H1 (cell line): ENCODE measurements around the gene FKBP2. TPM values are rescaled to one million over a fixed set of nuclear protein-coding genes. Genes with fewer than 3 reads are reported as not detected.

Source experiments
- CTCF ChIA-PET: fragments of 300-600 bp; sonication (Branson Sonifier 250); formaldehyde crosslinking; loops from one replicate; lab custom pipeline; 2021; ENCODE audit not compliant: partially characterized antibody; lab: Charles Lee
- POLR2A ChIA-PET: fragments of 300-600 bp; sonication (Branson Sonifier 250); formaldehyde crosslinking; loops from one replicate; lab custom pipeline; 2021; ENCODE audit warnings: inconsistent platforms; ENCODE audit not compliant: partially characterized antibody; lab: Charles Lee
- DNase-seq, 2 experiments: peaks; one replicate each; pipeline versions ENCODE4 v3.0.0 to v3.0.0-alpha.2; 2010 to 2022; ENCODE audit warnings: low spot score in 2 of 2, low read depth in 1 of 2, mixed read lengths in 1 of 2
- FAIRE-seq: peaks from 2 replicates; lab custom pipeline; 2011; peaks lifted over from hg19 to GRCh38; lab: Jason Lieb, UNC
- H2AFZ ChIP-seq: 2 replicates; pipeline ENCODE4 v1.8.1; 2012; ENCODE audit warnings: low read length, inconsistent platforms
- H2AK5ac ChIP-seq: 2 replicates; pipeline ENCODE4 v1.6.1; 2013; ENCODE audit warnings: low read depth, low read length
- H2BK120ac ChIP-seq: replicated peaks from 2 replicates; pipeline ENCODE3; 2013; ENCODE audit warnings: low read depth, low read length, inconsistent platforms
- H2BK12ac ChIP-seq: 2 replicates; pipeline ENCODE4 v1.6.1; 2013; ENCODE audit warnings: low read depth, low read length
- H2BK15ac ChIP-seq: 2 replicates; pipeline ENCODE4 v1.6.1; 2013; ENCODE audit warnings: low read length
- H2BK20ac ChIP-seq: 2 replicates; pipeline ENCODE4 v1.6.1; 2013; ENCODE audit warnings: low read length
- H2BK5ac ChIP-seq: 2 replicates; pipeline ENCODE4 v1.6.1; 2013; ENCODE audit warnings: low read depth, low read length
- H3K14ac ChIP-seq: 2 replicates; pipeline ENCODE4 v1.6.1; 2013; ENCODE audit warnings: inconsistent platforms; ENCODE audit not compliant: insufficient read length
- H3K18ac ChIP-seq: 2 replicates; pipeline ENCODE4 v1.6.1; 2013; ENCODE audit warnings: low read length; ENCODE audit errors: extremely low read depth
- H3K23ac ChIP-seq: 2 replicates; pipeline ENCODE4 v1.6.1; 2013; ENCODE audit warnings: inconsistent platforms; ENCODE audit not compliant: insufficient read length
- H3K23me2 ChIP-seq: 2 replicates; pipeline ENCODE4 v1.6.1; 2013; ENCODE audit warnings: low read depth, low read length
- H3K27ac ChIP-seq: 2 replicates; pipeline ENCODE4 v1.6.1; 2011; ENCODE audit warnings: low read depth, low read length, inconsistent platforms
- H3K27me3 ChIP-seq, 4 experiments: replicated peaks in 1 of 4; 1 replicate in 1 of 4; 2 replicates in 3 of 4; pipeline versions ENCODE4 v1.6.1 to v1.8.1; 2011 to 2013; ENCODE audit warnings: low read length in 3 of 4, mild to moderate bottlenecking in 3 of 4, inconsistent platforms in 2 of 4, mixed read lengths in 2 of 4, moderate library complexity in 1 of 4; ENCODE audit not compliant: control insufficient read depth in 3 of 4, insufficient read depth in 3 of 4; ENCODE audit errors: extremely low read depth in 1 of 4
- H3K36me3 ChIP-seq, 4 experiments: 2 replicates each; pipeline versions ENCODE4 v1.6.1 to v1.8.1; 2011 to 2013; ENCODE audit warnings: mild to moderate bottlenecking in 4 of 4, low read length in 3 of 4, moderate library complexity in 2 of 4, control low read depth in 1 of 4, inconsistent platforms in 1 of 4; ENCODE audit not compliant: insufficient read depth in 4 of 4, control insufficient read depth in 2 of 4
- H3K4ac ChIP-seq: replicated peaks from 2 replicates; pipeline ENCODE3; 2013; ENCODE audit warnings: low read length, low read depth, mixed read lengths, inconsistent platforms; ENCODE audit not compliant: insufficient read length
- H3K4me1 ChIP-seq, 4 experiments: replicated peaks in 1 of 4; 1 replicate in 1 of 4; 2 replicates in 3 of 4; pipeline versions ENCODE4 v1.6.1 to v1.8.1; 2011 to 2013; ENCODE audit warnings: low read length in 3 of 4, inconsistent platforms in 2 of 4, mixed read lengths in 1 of 4; ENCODE audit not compliant: insufficient read depth in 4 of 4, control insufficient read depth in 3 of 4
- H3K4me2 ChIP-seq, 2 experiments: 2 replicates each; pipeline versions ENCODE4 v1.6.1 to v1.8.1; 2011 to 2013; ENCODE audit warnings: low read depth in 2 of 2, low read length in 2 of 2, control low read depth in 1 of 2, inconsistent platforms in 1 of 2, mild to moderate bottlenecking in 1 of 2; ENCODE audit not compliant: insufficient read depth in 1 of 2
- H3K4me3 ChIP-seq, 4 experiments: fragments of 200-600, 300-600 bp in 1 of 4; sonication (generic), shearing (Covaris generic), sonication (Bioruptor Twin) in 1 of 4; 2 replicates each; pipeline versions ENCODE4 v1.5.1 to v1.8.1; 2011 to 2016; ENCODE audit warnings: low read length in 4 of 4, low read depth in 3 of 4, control low read depth in 2 of 4, inconsistent platforms in 2 of 4, mild to moderate bottlenecking in 2 of 4, mixed read lengths in 1 of 4, moderate library complexity in 1 of 4; ENCODE audit not compliant: insufficient read depth in 2 of 4; ENCODE audit errors: extremely low read depth in 1 of 4
- H3K56ac ChIP-seq: replicated peaks from 2 replicates; pipeline ENCODE3; 2013; ENCODE audit warnings: low read depth, mild to moderate bottlenecking, mixed read lengths, low read length, inconsistent platforms; ENCODE audit not compliant: insufficient read length
- H3K79me1 ChIP-seq: 2 replicates; pipeline ENCODE4 v1.6.1; 2013; ENCODE audit warnings: low read depth, low read length, control low read depth
- H3K79me2 ChIP-seq, 2 experiments: 2 replicates each; pipeline versions ENCODE4 v1.6.1 to v1.8.1; 2012 to 2013; ENCODE audit warnings: low read length in 2 of 2, mild to moderate bottlenecking in 2 of 2, inconsistent platforms in 1 of 2; ENCODE audit not compliant: insufficient read depth in 2 of 2, control insufficient read depth in 1 of 2
- H3K9ac ChIP-seq, 4 experiments: replicated peaks in 1 of 4; 1 replicate in 1 of 4; 2 replicates in 3 of 4; pipeline versions ENCODE4 v1.6.1 to v1.8.1; 2011 to 2013; ENCODE audit warnings: low read depth in 3 of 4, low read length in 3 of 4, control low read depth in 2 of 4, mild to moderate bottlenecking in 2 of 4, moderate library complexity in 2 of 4, inconsistent platforms in 1 of 4; ENCODE audit errors: extremely low read depth in 1 of 4
- H3K9me3 ChIP-seq, 2 experiments: 2 replicates each; pipeline versions ENCODE4 v1.6.1 to v1.8.1; 2012 to 2013; ENCODE audit warnings: mild to moderate bottlenecking in 2 of 2, moderate library complexity in 2 of 2, control low read depth in 1 of 2, inconsistent platforms in 1 of 2, low read depth in 1 of 2, low read length in 1 of 2, mixed read lengths in 1 of 2; ENCODE audit not compliant: insufficient read depth in 2 of 2
- H4K20me1 ChIP-seq, 2 experiments: replicated peaks in 1 of 2; 2 replicates each; pipeline versions ENCODE3 to v1.8.1; 2011 to 2013; ENCODE audit warnings: inconsistent platforms in 2 of 2, low read length in 2 of 2, mild to moderate bottlenecking in 1 of 2; ENCODE audit not compliant: insufficient read depth in 2 of 2, control insufficient read depth in 1 of 2
- H4K5ac ChIP-seq: 2 replicates; pipeline ENCODE4 v1.6.1; 2013; ENCODE audit warnings: low read length, low read depth, mixed read lengths, inconsistent platforms; ENCODE audit not compliant: insufficient read length
- H4K8ac ChIP-seq: 2 replicates; pipeline ENCODE4 v1.8.0; 2013; ENCODE audit warnings: mild to moderate bottlenecking, moderate library complexity, low read length, inconsistent platforms; ENCODE audit not compliant: insufficient read depth; ENCODE audit errors: extremely low read depth
- H4K91ac ChIP-seq: replicated peaks from 2 replicates; pipeline ENCODE3; 2013; ENCODE audit warnings: low read length, mixed read lengths, inconsistent platforms; ENCODE audit not compliant: insufficient read length
- BACH1 ChIP-seq: IDR thresholded peaks from 2 replicates; pipeline ENCODE4 v1.6.1; 2012; ENCODE audit warnings: low read length, improper control_type of control experiment
- CEBPB ChIP-seq: IDR thresholded peaks from 2 replicates; pipeline ENCODE4 v1.6.1; 2012; ENCODE audit warnings: low read depth, low read length
- CHD1 ChIP-seq: IDR thresholded peaks from 2 replicates; pipeline ENCODE4 v1.6.1; 2012; ENCODE audit warnings: low read depth, low read length, improper control_type of control experiment
- PHF8 ChIP-seq: fragments of 200-600 bp; sonication (generic); conservative IDR thresholded peaks from 2 replicates; pipeline ENCODE4 v1.7.1; 2012; ENCODE audit warnings: low read depth, mild to moderate bottlenecking, inconsistent platforms, low read length, moderate library complexity
- SP2 ChIP-seq: IDR thresholded peaks from 2 replicates; pipeline ENCODE4 v1.6.1; 2012; ENCODE audit warnings: mild to moderate bottlenecking, low read length, inconsistent platforms
- SP4 ChIP-seq: IDR thresholded peaks from 2 replicates; pipeline ENCODE4 v1.6.1; 2012; ENCODE audit warnings: low read length, inconsistent platforms
- TCF12 ChIP-seq: IDR thresholded peaks from 2 replicates; pipeline ENCODE4 v1.6.1; 2011; ENCODE audit warnings: low read depth, mild to moderate bottlenecking, low read length
- TEAD4 ChIP-seq: IDR thresholded peaks from 2 replicates; pipeline ENCODE4 v1.6.1; 2012; ENCODE audit warnings: low read depth, low read length, inconsistent platforms, mixed read lengths
- WGBS, 2 experiments: shearing (Covaris generic) in 1 of 2; methylation state at CpG; one replicate each; pipeline versions ENCODE4 v1.1.6 to v1.1.7; 2013 to 2015; ENCODE audit warnings: low lambda C conversion rate in 2 of 2, mixed read lengths in 2 of 2, inconsistent platforms in 1 of 2, low coverage in 1 of 2, missing lambda C conversion rate in 1 of 2; ENCODE audit not compliant: insufficient replicate concordance in 2 of 2, insufficient coverage in 1 of 2, insufficient read length in 1 of 2; ENCODE audit errors: extremely low coverage in 1 of 2, missing lambda C conversion rate in 1 of 2; 5-methylcytosine and 5-hydroxymethylcytosine counted together
- polyA plus RNA-seq, 7 experiments: library from polyadenylated mRNA; depleted of rRNA in 3 of 7; stranded (reverse) in 5 of 7; unstranded in 2 of 7; fragments of >200 nt in 5 of 7; fragments of 200-250 nt in 2 of 7; gene quantifications; 1 replicate in 5 of 7; 2 replicates in 1 of 7; 4 replicates in 1 of 7; pipeline versions ENCODE4 v1.2.1 to v1.2.3, GENCODE V29; 2011 to 2013; ENCODE audit warnings: missing spikeins in 2 of 7, mixed read lengths in 2 of 7
- total RNA-seq: library from RNA; stranded (reverse); fragmentation: NEBNext Ultra II Directional; extraction: Animal tissue kit (Norgen Biotek cat#: 25700); gene quantifications from 2 replicates; pipeline ENCODE4 v1.2.1, GENCODE V29; 2021

The FKBP2 gene
- total and polyA plus RNA-seq, 2 of the 8 experiments (the other 6 are each of a cell fraction or from before 2014, with no cell fraction given), result 41.7 to 52.5 TPM

GRCh38 chr11:64202992-64203391 is 37.9 kb upstream of the FKBP2 start:
- H3K4me1 ChIP-seq, result peaks cover 0 to 5% (median 0%) of the 10 kb centered on the region in 4 experiments; a peak in 3 of 7 replicates
- POLR2A ChIA-PET, result interaction anchor here (1.1 to 18.4 kb wide), 4 partner anchors 14 to 42 kb away, joined by 3 to 253 read pairs (median 112); partner anchors contain the start of genes NUDT22, PPP1R14B, STIP1 and TRPT1
- H2BK15ac ChIP-seq, result no peak overlapping the region
- H3K36me3 ChIP-seq, result peaks cover 44 to 76% (median 62%) of the 10 kb centered on the region in 4 experiments
- H2BK12ac ChIP-seq, result no peak overlapping the region
- no peak overlapping the region for H2BK120ac ChIP-seq
- H2BK5ac ChIP-seq, result no peak overlapping the region
- CTCF ChIA-PET, result interaction anchor here (0.6 to 7.4 kb wide), 9 partner anchors 10 to 152 kb away, joined by 3 to 68 read pairs (median 16); partner anchors contain the start of genes ESRRA, NUDT22, PLCB3 and TRMT112
- H3K27me3 ChIP-seq, result no peaks in the 10 kb centered on the region; a peak in 1 of 7 replicates
- 96% methylated on average over 9 of the region's 9 CpGs; no CpG with 5 or more reads in 1 of the 2 experiments for WGBS, 2 experiments
- H4K5ac ChIP-seq, result no peak overlapping the region
- H4K91ac ChIP-seq, result no peak overlapping the region
- FAIRE-seq (no peak), DNase-seq (no peak)
- H3K4ac ChIP-seq, result no peak overlapping the region
- H4K8ac ChIP-seq, result no peak overlapping the region
- H3K4me3 ChIP-seq, result no peak overlapping the region
- TF ChIP-seq SP4 (no peak), SP2 (no peak), TEAD4 (no peak), TCF12 (no peak), PHF8 (no peak), CEBPB (no peak), BACH1 (no peak), CHD1 (no peak)
- no peaks in the 10 kb centered on the region for H3K79me1 ChIP-seq
- H3K9ac ChIP-seq, result no peak overlapping the region
- H2AK5ac ChIP-seq, result no peak overlapping the region
- no peak overlapping the region for H3K23ac ChIP-seq
- no peaks in the 10 kb centered on the region for H3K9me3 ChIP-seq
- H3K4me2 ChIP-seq, result no peak overlapping the region
- H2AFZ ChIP-seq, result no peak overlapping the region
- no peak overlapping the region for H3K56ac ChIP-seq
- no peak overlapping the region for H2BK20ac ChIP-seq
- H3K14ac ChIP-seq, result no peak overlapping the region
- no peak overlapping the region for H3K18ac ChIP-seq
- H3K23me2 ChIP-seq, result no peaks in the 10 kb centered on the region; the same call in 1 of the 2 replicates
- no peak overlapping the region for H3K27ac ChIP-seq
- peaks cover 5 to 20% of the 10 kb centered on the region in 2 experiments for H4K20me1 ChIP-seq
- H3K79me2 ChIP-seq, result no peaks in the 10 kb centered on the region
